Activated CD8-positive, alpha-beta memory T cell treated with anti-CD3 and anti-CD28 coated beads, Interleukin-2, amount 10 ng/mL, durations not matched to agents 7 days and 5 days (primary cell): ENCODE results near the gene EIF4A3. TPM values are rescaled to one million over a fixed set of nuclear protein-coding genes. Genes with fewer than 3 reads are reported as not detected.
"Not testable (repeated sequence)": the region's sequence is repeated elsewhere in the genome, so short reads cannot be mapped to it uniquely, and the experiment has no call there.

Experiments
- ATAC-seq: fragments of 150-1000 bp; cut with Tn5 transposase; one replicate; pipeline ENCODE4 v1.10.0; 2021; ENCODE audit warnings: moderate library complexity
- CTCF ChIA-PET: fragments of 350-600 bp; sonication (Branson Sonifier 250); formaldehyde crosslinking; loops from one replicate; lab custom pipeline; 2021; ENCODE audit warnings: antibody characterized with exemption; lab: Charles Lee
- DNase-seq: peaks from one replicate; pipeline ENCODE4 v3.0.0-alpha.2; 2020
- H3K27ac Mint-ChIP-seq: one replicate; pipeline ENCODE4 v1.8.0; 2021; ENCODE audit warnings: mild to moderate bottlenecking, mixed read lengths
- H3K27me3 Mint-ChIP-seq: one replicate; pipeline ENCODE4 v1.8.0; 2021; ENCODE audit warnings: mixed read lengths
- H3K36me3 Mint-ChIP-seq: one replicate; pipeline ENCODE4 v1.8.0; 2021; ENCODE audit warnings: mild to moderate bottlenecking, mixed read lengths
- H3K4me1 Mint-ChIP-seq: one replicate; pipeline ENCODE4 v1.8.0; 2021; ENCODE audit warnings: mixed read lengths
- H3K4me3 Mint-ChIP-seq: one replicate; pipeline ENCODE4 v1.8.0; 2021; ENCODE audit warnings: mild to moderate bottlenecking, moderate library complexity, mixed read lengths
- H3K9me3 Mint-ChIP-seq: one replicate; pipeline ENCODE4 v1.8.0; 2022; ENCODE audit warnings: low read depth, mixed read lengths
- total RNA-seq, 2 experiments: library from RNA; stranded (reverse); gene quantifications; one replicate each; pipeline ENCODE4 v1.2.3, GENCODE V29; 2021

The EIF4A3 gene
- total RNA-seq, 2 experiments from 2014 or later = 145 to 161 TPM

DNA sequence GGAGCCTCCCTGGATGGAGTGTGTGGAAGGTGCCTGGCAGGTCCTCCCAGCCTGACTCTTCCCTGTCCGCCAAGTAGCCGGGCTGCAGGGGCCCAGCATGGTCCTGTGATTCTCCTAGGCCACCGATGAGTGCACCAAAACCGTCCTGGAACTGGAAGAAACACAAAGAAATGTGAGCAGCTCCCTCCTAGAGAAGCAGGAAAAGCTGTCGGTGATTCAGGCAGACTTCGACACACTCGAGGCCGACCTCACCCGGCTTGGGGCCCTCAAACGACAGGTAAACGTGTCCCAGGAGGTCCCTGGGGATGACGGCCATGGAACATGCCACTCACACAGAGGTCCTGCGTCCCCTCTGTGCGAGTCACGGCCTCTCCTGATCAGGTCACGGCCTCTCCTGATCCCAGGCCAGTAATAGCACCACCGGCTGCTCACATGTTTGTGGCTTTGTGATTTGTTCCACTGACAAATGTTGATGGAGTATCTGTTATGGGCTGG lies 49.8 kb downstream of the EIF4A3 start:
- H3K4me1 Mint-ChIP-seq = peaks cover 15% of the 10 kb centered on the region
- no peak overlapping the region for H3K27ac Mint-ChIP-seq
- H3K9me3 Mint-ChIP-seq = no peaks in the 10 kb centered on the region
- CTCF ChIA-PET = no interaction called here
- H3K36me3 Mint-ChIP-seq = no peaks in the 10 kb centered on the region
- DNase-seq = no peak
- H3K27me3 Mint-ChIP-seq = peaks cover 4% of the 10 kb centered on the region
- H3K4me3 Mint-ChIP-seq = no peak overlapping the region
- no peak for ATAC-seq

DNA sequence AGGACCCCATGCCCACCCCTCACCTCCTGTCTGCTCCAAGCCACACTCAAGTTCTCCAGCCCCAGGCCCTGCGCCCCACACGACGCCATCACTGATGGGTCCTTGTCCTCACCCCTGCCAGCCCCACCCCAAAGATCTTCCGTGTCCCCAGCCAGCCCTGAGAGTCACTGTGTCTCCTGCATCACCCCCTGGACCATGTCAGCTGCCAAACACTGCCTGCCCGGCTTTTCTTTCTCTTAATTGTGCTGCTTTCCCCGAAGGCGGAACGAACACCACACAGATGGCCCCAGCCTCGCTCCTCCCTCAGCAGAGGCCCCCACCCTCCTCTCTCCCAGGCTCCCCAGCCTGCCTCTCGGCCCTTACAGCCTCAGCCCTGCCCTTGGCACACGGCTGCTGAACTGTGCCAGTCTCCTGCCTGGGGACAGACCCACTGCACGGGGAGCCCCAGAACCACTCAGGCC lies 50.3 kb downstream of the EIF4A3 start:
- H3K4me1 Mint-ChIP-seq = peaks cover 12% of the 10 kb centered on the region
- ATAC-seq (no peak), DNase-seq (no peak)
- H3K36me3 Mint-ChIP-seq = no peaks in the 10 kb centered on the region
- peaks cover 4% of the 10 kb centered on the region for H3K27me3 Mint-ChIP-seq
- CTCF ChIA-PET = no interaction called here
- no peak overlapping the region for H3K4me3 Mint-ChIP-seq
- no peak overlapping the region for H3K27ac Mint-ChIP-seq
- H3K9me3 Mint-ChIP-seq = no peaks in the 10 kb centered on the region

GRCh38 chr17:80095844-80096475 lies 51.0 kb downstream of the EIF4A3 start:
- Mint-ChIP-seq H3K4me1 (peaks cover 12% of the 10 kb centered on the region), H3K27ac (no peak overlapping the region), H3K4me3 (no peak overlapping the region), H3K36me3 (no peaks in the 10 kb centered on the region), H3K9me3 (no peaks in the 10 kb centered on the region), H3K27me3 (peaks cover 4% of the 10 kb centered on the region)
- DNase-seq = peak; percentile 38
- CTCF ChIA-PET = no interaction called here
- ATAC-seq = no peak

DNA sequence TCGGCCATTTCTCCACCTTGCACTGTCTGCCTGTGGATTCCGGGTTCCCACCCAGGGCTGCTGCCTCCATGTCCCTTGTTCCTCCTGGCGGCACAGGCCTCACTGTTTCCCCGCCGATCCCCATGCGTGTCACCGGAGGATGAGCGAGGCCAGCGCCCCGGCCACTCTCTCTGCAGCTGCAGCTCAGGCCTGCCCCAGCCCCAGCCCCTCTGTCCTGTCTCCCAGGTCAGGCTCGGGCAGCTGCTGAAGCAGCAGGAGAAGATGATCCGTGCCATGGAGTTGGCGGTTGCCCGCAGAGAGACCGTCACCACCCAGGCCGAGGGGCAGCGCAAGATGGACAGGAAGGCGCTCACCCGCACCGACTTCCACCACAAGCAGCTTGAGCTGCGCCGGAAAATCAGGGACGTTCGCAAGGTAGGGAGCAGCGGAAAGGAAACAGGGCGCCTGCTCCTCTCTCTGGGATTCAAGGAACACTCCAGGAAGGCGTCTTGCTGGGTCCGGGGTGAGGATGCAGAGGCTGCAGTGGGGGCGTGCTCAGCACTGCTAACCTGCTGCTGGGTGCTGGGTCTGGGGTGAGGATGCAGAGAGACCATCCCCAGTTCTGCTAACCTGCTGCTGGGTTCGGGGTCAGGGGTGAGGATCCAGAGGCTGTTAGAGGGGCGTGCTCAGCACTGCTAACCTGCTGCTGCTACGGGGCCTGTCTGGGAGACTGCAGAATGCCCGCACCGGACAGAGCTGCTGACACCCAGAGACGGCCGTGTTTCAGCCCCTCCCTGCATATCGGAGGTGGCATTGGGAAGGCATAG lies 51.7 kb downstream of the EIF4A3 start:
- Mint-ChIP-seq H3K27me3 (peaks cover 4% of the 10 kb centered on the region), H3K36me3 (no peaks in the 10 kb centered on the region), H3K4me3 (no peak overlapping the region), H3K4me1 (peaks cover 5% of the 10 kb centered on the region), H3K27ac (no peak overlapping the region), H3K9me3 (no peaks in the 10 kb centered on the region)
- CTCF ChIA-PET = no interaction called here
- DNase-seq = no peak
- ATAC-seq = no peak

DNA sequence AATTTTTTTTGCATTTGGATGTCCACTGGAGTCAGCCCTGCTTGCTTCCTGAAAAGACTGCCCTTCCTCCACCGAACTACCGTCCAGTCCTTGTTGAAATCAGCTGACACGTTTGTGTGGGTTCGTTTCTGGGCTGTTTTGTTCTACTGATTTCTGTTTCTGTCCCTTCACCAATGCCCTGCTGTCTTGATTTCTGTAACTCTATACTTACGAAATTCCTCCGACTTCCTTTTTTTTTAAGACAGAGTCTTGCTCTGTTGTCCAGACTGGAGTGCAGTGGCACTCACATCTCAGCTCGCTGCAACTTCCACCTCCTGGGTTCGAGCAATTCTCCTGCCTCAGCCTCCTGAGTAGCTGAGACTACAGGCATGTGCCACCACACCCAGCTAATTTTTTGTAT lies 54.0 kb downstream of the EIF4A3 start:
- no peak for ATAC-seq

DNA sequence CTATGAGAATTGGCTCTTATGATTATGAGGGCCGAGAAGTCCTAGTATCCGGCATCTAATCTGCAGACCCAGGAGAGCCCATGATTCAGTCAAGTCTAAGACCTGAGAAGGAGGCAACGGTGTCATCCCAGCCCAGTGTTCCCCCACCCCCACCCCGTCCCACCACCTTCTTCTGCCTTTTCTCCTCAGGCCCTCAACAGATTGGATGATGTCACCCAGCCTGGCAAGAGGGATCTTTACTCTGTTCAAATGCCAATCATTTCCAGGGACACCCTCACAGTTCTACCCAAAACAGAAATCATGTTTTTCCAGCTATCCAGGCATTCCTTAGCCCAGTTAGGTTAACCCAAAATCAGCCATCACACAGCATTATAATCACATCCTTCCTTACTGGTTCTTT lies 55.6 kb downstream of the EIF4A3 start:
- Mint-ChIP-seq H3K4me1 (no peaks in the 10 kb centered on the region), H3K4me3 (no peak overlapping the region), H3K9me3 (no peaks in the 10 kb centered on the region), H3K27ac (no peak overlapping the region), H3K27me3 (peaks cover 7% of the 10 kb centered on the region), H3K36me3 (no peaks in the 10 kb centered on the region)
- no peak for ATAC-seq
- CTCF ChIA-PET = interaction anchor here (2.6 to 3.5 kb wide), 2 partner anchors 9 to 10 kb away, joined by 13 to 14 read pairs; partner anchors contain the start of gene GAA
- DNase-seq = no peak

More for the DNA sequence above, 54.0 kb downstream of the EIF4A3 start:
- Mint-ChIP-seq H3K4me1 (no peaks in the 10 kb centered on the region), H3K27ac (no peak overlapping the region), H3K4me3 (no peak overlapping the region), H3K36me3 (no peaks in the 10 kb centered on the region), H3K9me3 (no peaks in the 10 kb centered on the region), H3K27me3 (peaks cover 5% of the 10 kb centered on the region)
- CTCF ChIA-PET = interaction anchor here (0.9 to 3.5 kb wide), 3 partner anchors 8 to 85 kb away, joined by 3 to 14 read pairs (median 13); partner anchors contain the start of gene GAA
- no peak for DNase-seq

- ATAC-seq, H3K27ac Mint-ChIP-seq, H3K9me3 Mint-ChIP-seq, H3K36me3 Mint-ChIP-seq, DNase-seq, H3K4me3 Mint-ChIP-seq, H3K27me3 Mint-ChIP-seq, H3K4me1 Mint-ChIP-seq: not testable (repeated sequence)
- CTCF ChIA-PET = interaction anchor here (3.5 kb wide), 1 partner anchor 8 kb away, joined by 13 read pairs; no protein-coding TSS in a partner anchor
These were observed 56.8 kb downstream of the EIF4A3 start for GRCh38 chr17:80090164-80090563.

DNA sequence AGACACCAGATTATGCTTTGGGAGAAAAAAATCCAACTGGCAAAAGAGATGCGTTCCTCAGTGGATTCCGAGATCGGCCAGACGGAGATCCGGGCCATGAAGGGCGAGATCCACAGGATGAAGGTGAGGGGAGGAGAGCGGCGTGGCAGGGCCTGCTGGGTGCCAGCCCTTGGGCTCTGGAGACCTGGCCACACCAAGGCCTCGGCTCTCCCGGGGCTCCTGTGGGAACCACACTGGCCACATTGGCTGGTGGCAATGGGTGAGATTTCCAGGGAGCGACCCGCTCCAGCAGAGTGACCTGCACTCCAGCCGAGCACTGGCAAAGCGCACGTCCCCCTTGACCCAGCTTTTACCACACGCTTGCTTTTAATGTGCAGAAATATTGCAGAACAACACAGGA lies 57.2 kb downstream of the EIF4A3 start:
- no peak overlapping the region for H3K27ac Mint-ChIP-seq
- CTCF ChIA-PET = interaction anchor here (2.5 to 3.5 kb wide), 2 partner anchors 7 to 11 kb away, joined by 13 to 14 read pairs; partner anchors contain the start of gene GAA
- peaks cover 7% of the 10 kb centered on the region for H3K27me3 Mint-ChIP-seq
- H3K4me1 Mint-ChIP-seq = no peaks in the 10 kb centered on the region
- DNase-seq = no peak
- H3K9me3 Mint-ChIP-seq = no peaks in the 10 kb centered on the region
- ATAC-seq = no peak
- H3K36me3 Mint-ChIP-seq = no peaks in the 10 kb centered on the region
- H3K4me3 Mint-ChIP-seq = no peak overlapping the region

DNA sequence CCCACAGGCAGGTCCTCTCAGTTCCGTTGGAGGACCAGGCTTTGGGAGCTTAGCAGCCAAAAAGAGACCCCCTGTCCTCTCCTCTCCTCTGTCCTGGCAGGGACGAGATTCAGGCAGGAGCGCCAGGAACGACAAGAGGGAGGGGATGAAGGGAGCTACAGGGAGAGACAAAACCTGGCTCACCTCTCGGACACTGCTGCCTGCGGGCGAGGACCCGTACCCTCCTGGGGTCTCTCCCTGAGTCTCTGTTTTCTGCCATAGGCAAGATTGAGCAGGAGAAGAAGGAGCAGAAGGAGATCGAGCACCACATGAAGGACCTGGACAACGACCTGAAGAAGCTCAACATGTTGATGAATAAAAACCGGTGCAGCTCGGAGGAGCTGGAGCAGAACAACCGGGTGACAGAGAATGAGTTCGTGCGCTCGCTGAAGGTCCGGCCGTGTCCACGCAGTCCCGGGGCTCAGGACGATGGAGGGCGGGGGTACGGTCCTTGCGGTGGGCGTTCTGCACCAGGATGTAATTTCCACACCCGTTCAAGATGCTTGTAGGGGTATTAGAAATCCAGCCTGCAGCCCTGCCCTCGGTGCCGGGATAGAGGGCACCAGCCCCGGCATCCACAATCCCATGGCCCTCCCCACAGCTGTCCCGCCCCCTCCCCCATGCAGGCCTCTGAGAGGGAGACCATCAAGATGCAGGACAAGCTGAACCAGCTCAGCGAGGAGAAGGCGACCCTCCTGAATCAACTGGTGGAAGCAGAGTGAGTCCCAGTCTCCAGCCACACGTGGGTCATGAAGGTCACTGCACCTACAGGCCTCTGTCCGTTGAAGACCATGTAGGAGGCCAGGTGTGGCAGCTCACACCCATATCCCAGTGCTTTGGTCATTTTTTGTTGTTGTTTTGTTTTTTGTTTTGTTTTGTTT lies 59.3 kb downstream of the EIF4A3 start:
- Mint-ChIP-seq H3K4me3 (no peak overlapping the region), H3K27me3 (peaks cover 9% of the 10 kb centered on the region), H3K9me3 (no peaks in the 10 kb centered on the region), H3K36me3 (no peaks in the 10 kb centered on the region), H3K27ac (no peak overlapping the region), H3K4me1 (peaks cover 1% of the 10 kb centered on the region)
- CTCF ChIA-PET = interaction anchor here (2.5 kb wide), 1 partner anchor 13 kb away, joined by 14 read pairs; the partner anchor contains the start of gene GAA
- DNase-seq (no peak), ATAC-seq (no peak)

DNA sequence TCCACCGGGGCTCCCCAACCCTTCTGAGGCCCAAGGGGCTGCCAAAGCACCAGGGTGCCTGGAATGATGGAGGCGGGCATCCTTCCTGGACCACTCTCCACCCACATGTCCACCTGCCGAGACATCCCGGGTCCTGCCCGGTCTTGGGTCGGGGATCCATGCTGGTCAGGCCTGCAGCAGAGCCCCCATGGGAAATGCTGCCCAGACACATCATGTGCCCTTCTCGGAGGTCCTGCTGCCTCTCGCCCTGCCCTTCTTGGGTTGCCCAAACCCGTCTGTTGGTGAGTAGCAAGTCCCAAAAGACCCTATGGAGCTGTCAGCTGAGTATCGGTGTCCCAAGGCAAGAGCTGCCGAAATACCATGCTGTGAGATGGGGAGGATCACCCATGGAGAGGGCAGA lies 60.3 kb downstream of the EIF4A3 start:
- CTCF ChIA-PET = interaction anchor here (7.2 kb wide), 1 partner anchor 14 kb away, joined by 45 read pairs; the partner anchor contains the start of gene GAA
- H3K4me1 Mint-ChIP-seq = peaks cover 1% of the 10 kb centered on the region
- no peaks in the 10 kb centered on the region for H3K36me3 Mint-ChIP-seq
- H3K9me3 Mint-ChIP-seq = no peaks in the 10 kb centered on the region
- ATAC-seq = no peak
- no peak overlapping the region for H3K4me3 Mint-ChIP-seq
- H3K27ac Mint-ChIP-seq = no peak overlapping the region
- peaks cover 9% of the 10 kb centered on the region for H3K27me3 Mint-ChIP-seq
- no peak for DNase-seq

- no peaks in the 10 kb centered on the region for H3K36me3 Mint-ChIP-seq
- H3K27ac Mint-ChIP-seq = no peak overlapping the region
- peaks cover 9% of the 10 kb centered on the region for H3K27me3 Mint-ChIP-seq
- DNase-seq = no peak
- H3K9me3 Mint-ChIP-seq = no peaks in the 10 kb centered on the region
- CTCF ChIA-PET = interaction anchor here (0.8 to 7.2 kb wide), 2 partner anchors 15 to 77 kb away, joined by 3 to 45 read pairs; partner anchors contain the start of gene GAA
- H3K4me3 Mint-ChIP-seq = no peak overlapping the region
- H3K4me1 Mint-ChIP-seq = peaks cover 1% of the 10 kb centered on the region
- ATAC-seq = no peak
These were observed 60.8 kb downstream of the EIF4A3 start for GRCh38 chr17:80086081-80086480.

DNA sequence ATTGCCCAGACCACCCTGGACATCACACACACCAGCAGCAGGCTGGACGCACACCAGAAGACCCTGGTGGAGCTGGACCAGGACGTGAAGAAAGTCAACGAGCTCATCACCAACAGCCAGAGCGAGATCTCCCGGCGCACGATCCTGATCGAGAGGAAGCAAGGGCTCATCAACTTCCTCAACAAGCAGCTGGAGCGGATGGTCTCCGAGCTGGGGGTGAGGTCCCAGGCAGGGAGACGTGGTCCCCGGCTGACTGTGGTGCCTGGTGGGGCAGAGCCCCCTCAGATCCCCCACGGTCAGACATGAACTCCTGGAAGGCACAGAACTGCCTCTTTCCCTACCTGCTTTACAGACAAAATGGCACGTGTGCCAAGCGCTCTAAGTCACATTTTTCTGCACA lies 62.2 kb downstream of the EIF4A3 start:
- H3K4me1 Mint-ChIP-seq = peaks cover 1% of the 10 kb centered on the region
- H3K36me3 Mint-ChIP-seq = no peaks in the 10 kb centered on the region
- DNase-seq = no peak
- CTCF ChIA-PET = interaction anchor here (0.5 to 7.2 kb wide), 3 partner anchors 16 to 77 kb away, joined by 3 to 45 read pairs (median 28); partner anchors contain the start of gene GAA
- peaks cover 4% of the 10 kb centered on the region for H3K27me3 Mint-ChIP-seq
- no peak overlapping the region for H3K27ac Mint-ChIP-seq
- no peak for ATAC-seq
- no peaks in the 10 kb centered on the region for H3K9me3 Mint-ChIP-seq
- H3K4me3 Mint-ChIP-seq = no peak overlapping the region
